DLD1 (cell line): ENCODE data around the gene LRRC1.

Source experiments
- in situ Hi-C: cut with HindIII; loops from 2 replicates; pipeline ENCODE4 v1.10.0; 2017; ENCODE audit warnings: low sequenced_read_pairs

Gene LRRC1

DNA sequence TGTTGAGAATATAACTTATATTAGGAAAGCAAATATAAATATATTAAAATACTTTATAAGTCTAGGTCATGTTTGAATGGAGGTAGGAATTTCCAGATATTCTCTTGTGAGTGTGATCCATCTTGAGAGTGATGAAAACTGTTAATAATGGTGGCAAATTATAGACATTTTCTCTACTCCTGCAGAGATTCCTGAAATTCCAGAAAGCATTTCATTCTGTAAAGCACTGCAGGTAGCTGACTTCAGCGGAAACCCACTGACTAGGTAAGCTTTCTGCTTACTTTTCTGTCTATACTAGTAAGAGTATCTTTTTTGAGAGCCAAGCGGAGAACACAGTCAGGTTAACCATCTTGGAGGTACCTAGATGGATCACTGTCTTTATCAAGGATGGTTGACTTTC lies 84.0 kb downstream of the LRRC1 start:
- in situ Hi-C loops: no loop called here

DNA sequence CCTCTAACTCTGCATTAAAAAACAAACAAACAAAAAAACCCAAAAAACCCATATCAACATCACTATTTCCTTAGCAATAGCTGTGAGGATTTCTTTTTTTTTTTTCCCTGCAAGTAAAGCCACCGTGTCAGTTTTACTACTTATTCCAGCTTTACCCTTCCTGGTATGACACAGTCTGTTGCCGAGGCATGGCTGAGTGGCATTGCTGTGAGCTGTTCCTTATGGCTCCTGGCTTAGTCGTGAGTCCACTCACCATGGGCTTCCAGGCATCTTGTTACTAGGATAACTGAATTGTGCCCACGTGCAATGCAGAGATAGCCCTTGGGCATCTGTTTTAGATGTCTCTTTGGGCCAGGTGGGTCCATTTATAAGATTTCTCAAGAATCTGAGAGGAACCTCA lies 84.8 kb downstream of the LRRC1 start:
- in situ Hi-C loops: no loop called here

- in situ Hi-C loops: no loop called here
Measured at GRCh38 chr6:53887316-53887715, 92.5 kb downstream of the LRRC1 start.

DNA sequence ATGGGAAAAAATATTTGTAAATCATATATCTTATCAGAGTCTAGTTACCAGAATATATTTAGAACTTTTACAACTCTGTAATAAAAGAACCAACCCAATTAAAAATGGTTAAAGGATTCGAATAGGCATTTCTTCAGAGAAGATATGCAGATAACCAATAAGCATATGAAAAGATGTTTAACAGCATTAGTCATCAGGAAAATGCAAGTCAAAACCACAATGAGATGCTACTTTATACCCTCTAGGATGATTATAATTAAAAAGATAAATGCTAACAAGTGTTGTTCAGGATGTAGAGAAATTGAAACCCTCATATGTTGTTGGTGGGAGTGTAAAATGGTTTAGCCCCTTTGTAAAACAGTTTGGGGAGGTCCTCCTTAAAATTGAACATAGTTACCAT lies 94.1 kb downstream of the LRRC1 start:
- in situ Hi-C loops: no loop called here

DNA sequence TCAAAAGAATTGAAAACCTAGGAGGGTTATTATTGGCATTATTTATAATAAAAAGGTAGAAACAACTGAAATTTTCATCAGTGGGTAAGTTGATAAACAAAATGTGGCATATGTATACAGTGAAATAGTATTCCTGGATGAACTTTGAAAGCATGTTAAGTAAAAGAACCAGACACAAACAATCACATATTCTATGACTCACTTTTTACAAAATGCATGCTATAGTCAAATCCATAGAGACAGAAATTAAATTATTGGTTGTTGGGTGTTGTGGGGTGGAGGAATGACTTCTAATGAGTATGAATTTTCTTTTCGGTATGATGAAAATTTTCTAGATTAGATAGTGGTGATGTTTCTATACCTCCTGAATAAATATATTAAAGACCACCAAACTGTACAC lies 94.6 kb downstream of the LRRC1 start:
- in situ Hi-C loops: no loop called here

GRCh38 chr6:53892707-53893106 lies 97.9 kb downstream of the LRRC1 start:
- in situ Hi-C loops: no loop called here

- in situ Hi-C loops: no loop called here
Measured at GRCh38 chr6:53894091-53894490, 99.3 kb downstream of the LRRC1 start.

- in situ Hi-C loops: no loop called here
Measured at GRCh38 chr6:53896196-53896595, 101.4 kb downstream of the LRRC1 start.

DNA sequence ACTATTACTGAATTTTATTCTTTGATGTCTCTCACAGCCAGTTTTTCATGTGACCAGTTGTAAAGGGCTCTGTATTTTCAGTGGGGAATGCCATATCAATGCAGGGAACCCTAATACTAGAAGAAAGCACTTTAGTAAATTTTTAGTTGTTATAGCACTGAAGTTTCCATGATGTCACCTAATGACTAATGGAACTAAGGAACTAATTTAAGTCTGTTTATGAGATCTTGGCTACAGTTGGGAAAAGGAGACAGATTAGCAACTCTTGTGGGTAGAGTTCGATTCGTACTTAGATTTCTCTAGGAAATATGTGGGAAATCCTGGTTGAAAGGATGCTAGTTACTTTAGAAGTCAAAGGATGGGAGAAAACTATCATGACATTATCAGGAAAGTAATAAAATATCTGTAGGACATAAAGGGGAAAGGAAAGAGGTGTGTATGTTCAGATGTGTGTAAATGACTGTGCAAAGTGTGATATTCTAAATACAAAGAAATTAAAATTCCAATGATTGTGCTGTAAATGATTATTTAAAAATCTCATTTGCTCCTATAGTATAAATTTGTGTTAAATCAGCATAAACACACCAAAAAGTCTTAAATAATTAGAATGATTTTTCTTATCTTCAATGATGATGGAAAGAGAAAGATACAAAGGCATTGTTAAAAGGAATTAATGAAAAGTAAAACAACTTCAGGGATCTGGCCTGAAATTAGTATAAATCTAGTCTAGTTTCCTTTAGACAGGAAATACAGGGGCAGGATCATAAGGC lies 103.4 kb downstream of the LRRC1 start:
- in situ Hi-C loops: no loop called here

GRCh38 chr6:53899512-53899911 lies 104.7 kb downstream of the LRRC1 start:
- in situ Hi-C loops: no loop called here

GRCh38 chr6:53903357-53903756 lies 108.6 kb downstream of the LRRC1 start:
- in situ Hi-C loops: no loop called here

- in situ Hi-C loops: no loop called here
Measured at GRCh38 chr6:53906103-53906502, 111.3 kb downstream of the LRRC1 start.

DNA sequence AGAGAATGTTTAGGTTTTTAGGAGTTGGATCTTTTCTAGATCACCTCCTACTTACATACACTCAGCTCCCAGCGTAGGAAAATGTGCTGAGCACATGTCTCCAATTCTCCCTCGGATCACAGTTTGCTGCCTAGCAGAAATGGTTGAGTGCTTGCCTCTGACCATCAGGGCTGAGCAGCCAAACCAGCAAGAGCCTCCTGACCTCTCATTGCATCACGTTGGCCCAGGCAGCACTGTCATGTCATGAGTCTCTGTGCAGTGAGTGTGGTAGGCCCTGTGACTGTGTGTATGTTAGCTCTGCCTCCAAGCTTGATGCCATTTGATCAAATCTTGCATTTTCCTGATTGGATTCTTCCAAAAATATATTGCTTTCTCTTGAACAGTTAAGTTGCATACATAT lies 112.0 kb downstream of the LRRC1 start:
- in situ Hi-C loops: no loop called here

GRCh38 chr6:53910834-53911233 lies 116.0 kb downstream of the LRRC1 start:
- in situ Hi-C loops: no loop called here

DNA sequence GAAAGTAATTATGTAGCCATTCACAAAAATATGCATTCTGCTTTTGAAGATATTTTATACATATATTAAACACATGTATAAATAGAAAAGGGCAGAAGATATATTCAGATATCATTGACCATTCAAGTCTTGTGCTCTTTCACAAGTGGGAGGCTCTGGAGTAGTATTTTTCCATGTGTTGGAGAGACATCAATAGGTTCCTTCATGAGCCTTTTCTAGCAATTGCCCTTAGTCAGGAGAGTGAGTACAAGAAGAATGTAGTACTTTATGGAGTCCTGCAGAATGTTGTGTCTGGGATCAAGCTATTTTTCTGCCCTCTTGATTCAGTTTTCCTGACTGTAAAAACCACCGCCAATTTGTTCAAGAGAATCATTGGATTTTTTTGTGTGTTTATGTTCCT lies 117.9 kb downstream of the LRRC1 start:
- in situ Hi-C loops: no loop called here

DNA sequence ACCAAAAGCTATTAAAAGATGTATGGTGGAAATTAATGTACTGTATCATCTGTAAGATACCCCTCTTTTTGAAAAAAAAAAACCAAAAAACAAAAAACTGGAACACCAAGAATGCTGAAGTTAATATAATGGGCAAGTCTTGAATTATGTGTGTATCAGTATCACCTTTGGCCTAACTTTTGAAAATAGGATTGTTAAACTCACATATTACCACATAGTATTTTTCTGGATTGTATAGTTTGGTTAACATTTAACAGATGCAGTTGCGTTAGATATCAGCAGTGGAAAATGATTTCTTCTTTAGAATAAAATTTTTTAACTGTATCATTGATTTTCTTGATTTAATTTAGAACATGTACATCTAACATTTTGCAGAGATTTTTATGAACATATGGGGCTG lies 118.5 kb downstream of the LRRC1 start:
- in situ Hi-C loops: no loop called here

GRCh38 chr6:53915026-53915691 lies 120.4 kb downstream of the LRRC1 start:
- in situ Hi-C loops: no loop called here

DNA sequence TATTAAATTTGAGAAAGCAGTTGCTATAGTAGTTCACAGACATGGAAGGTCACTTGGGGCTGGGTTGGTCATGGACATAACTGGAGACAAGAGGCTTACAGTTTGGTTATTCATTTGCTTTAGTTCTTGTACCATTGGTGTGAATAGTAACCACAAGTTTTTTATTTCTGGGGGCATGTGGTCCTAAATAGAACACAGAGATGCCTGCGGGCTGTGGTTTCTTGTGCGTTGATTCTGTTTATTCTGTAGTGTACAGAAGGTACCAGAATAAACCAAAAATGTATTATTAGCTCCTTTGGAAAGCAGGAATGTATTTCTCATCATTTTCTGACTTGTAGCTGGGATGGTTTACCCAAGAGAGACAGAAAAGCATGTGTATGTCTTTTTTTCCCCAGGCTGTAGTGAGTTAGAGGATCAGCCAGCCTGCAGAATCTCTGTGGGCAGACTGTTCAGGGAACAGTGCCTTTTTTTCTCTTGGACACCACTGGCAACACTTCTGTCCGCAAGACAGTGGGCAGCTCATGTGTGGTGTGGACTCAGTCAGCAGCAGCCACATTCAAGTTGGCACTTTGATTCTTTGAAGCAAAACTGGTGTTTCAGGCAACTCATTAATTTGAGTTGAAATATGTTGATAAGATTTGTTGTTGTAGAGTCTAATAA lies 122.1 kb downstream of the LRRC1 start:
- in situ Hi-C loops: no loop called here

GRCh38 chr6:53917464-53917842 lies 122.6 kb downstream of the LRRC1 start:
- in situ Hi-C loops: no loop called here

GRCh38 chr6:53918854-53919510 lies 124.2 kb downstream of the LRRC1 start:
- in situ Hi-C loops: no loop called here

DNA sequence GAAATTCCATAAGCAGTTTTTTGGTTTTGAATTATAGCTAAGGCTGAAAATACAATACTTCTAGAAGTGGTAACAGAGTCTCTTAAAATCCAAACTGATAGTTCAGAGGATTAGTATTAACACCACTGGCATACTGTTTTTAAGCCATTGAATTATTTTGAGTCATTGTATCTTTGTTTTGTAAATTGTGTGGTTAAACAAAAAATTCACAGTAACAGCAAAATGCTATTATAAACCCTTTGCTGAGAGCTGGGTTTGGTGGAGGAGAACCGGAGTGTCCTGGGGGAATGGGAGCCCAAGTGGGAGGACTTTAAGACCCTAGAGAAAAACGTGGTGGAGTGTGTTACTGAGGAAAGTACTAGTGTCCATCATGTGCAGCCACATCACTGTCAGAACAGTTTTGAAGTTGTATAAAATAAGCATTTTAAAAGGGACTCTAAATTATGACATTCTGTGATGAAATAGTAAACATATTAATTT lies 125.1 kb downstream of the LRRC1 start:
- in situ Hi-C loops: no loop called here
